Mucosa of rectum (tissue), 2 donors: ENCODE measurements around the gene ANKRD33B.
A peak's percentile ranks its signal among the peaks of the same experiment; 100 is the strongest.
"Not testable (repeated sequence)": the region's sequence is repeated elsewhere in the genome, so short reads cannot be mapped to it uniquely, and the experiment has no call there.

Source experiments
- H3K27ac ChIP-seq, 2 donors: one replicate each; pipeline ENCODE4 v1.7.0; 2013; ENCODE audit warnings: inconsistent platforms in 2 of 2, low read depth in 2 of 2, low read length in 2 of 2
- H3K27me3 ChIP-seq, 2 donors: one replicate each; pipeline ENCODE4 v1.7.0; 2013; ENCODE audit warnings: low read length in 2 of 2; ENCODE audit not compliant: control insufficient read depth in 2 of 2, insufficient read depth in 2 of 2
- H3K36me3 ChIP-seq, 2 donors: one replicate each; pipeline ENCODE4 v1.7.0; 2013; ENCODE audit warnings: low read length in 2 of 2; ENCODE audit not compliant: control insufficient read depth in 2 of 2, insufficient read depth in 2 of 2
- H3K4me1 ChIP-seq, 2 donors: one replicate each; pipeline ENCODE4 v1.7.0; 2013; ENCODE audit warnings: low read length in 2 of 2, mild to moderate bottlenecking in 1 of 2; ENCODE audit not compliant: control insufficient read depth in 2 of 2, insufficient read depth in 2 of 2
- H3K4me3 ChIP-seq, 2 donors: one replicate each; pipeline ENCODE4 v1.7.0; 2013; ENCODE audit warnings: low read length in 2 of 2
- H3K9ac ChIP-seq, 2 donors: one replicate each; pipeline ENCODE4 v1.7.0; 2013; ENCODE audit warnings: low read length in 2 of 2, low read depth in 1 of 2, mild to moderate bottlenecking in 1 of 2
- H3K9me3 ChIP-seq, 2 donors: one replicate each; pipeline ENCODE4 v1.7.0; 2013; ENCODE audit warnings: low read length in 2 of 2; ENCODE audit not compliant: control insufficient read depth in 2 of 2
- donor health status: healthy.
- donor health status: Normal muscosa, but diverticular disease.

The ANKRD33B gene

GRCh38 chr5:10625700-10626472 is 62.0 kb downstream of the ANKRD33B start:
- Histone ChIP-seq H3K27ac (no peak overlapping the region), H3K9ac (no peak overlapping the region)

GRCh38 chr5:10626473-10627013 is 62.7 kb downstream of the ANKRD33B start:
- Histone ChIP-seq H3K4me3 (no peak overlapping the region), H3K36me3 (no peaks in the 10 kb centered on the region), H3K9ac (no peak overlapping the region), H3K27me3 (no peaks in the 10 kb centered on the region), H3K27ac (peak overlapping the region in 1 of 2 donors; percentile 35), H3K9me3 (no peaks in the 10 kb centered on the region), H3K4me1 (peaks cover 13 to 19% of the 10 kb centered on the region in 2 donors)

More at GRCh38 chr5:10625700-10626472, 62.0 kb downstream of the ANKRD33B start:
- H3K4me3 ChIP-seq, result no peak overlapping the region
- H3K36me3 ChIP-seq, result no peaks in the 10 kb centered on the region
- no peaks in the 10 kb centered on the region for H3K9me3 ChIP-seq
- H3K27me3 ChIP-seq, result no peaks in the 10 kb centered on the region
- H3K4me1 ChIP-seq, result peaks cover 13 to 17% of the 10 kb centered on the region in 2 donors

GRCh38 chr5:10627160-10627701 is 63.4 kb downstream of the ANKRD33B start:
- peak overlapping the region; percentile 5 to 38 for H3K9ac ChIP-seq
- peak overlapping the region in 1 of 2 donors; percentile 69 for H3K4me3 ChIP-seq
- H3K27ac ChIP-seq, result peak overlapping the region; percentile 25 to 35
- no peaks in the 10 kb centered on the region for H3K9me3 ChIP-seq
- H3K27me3 ChIP-seq, result no peaks in the 10 kb centered on the region
- H3K36me3 ChIP-seq, result no peaks in the 10 kb centered on the region
- peaks cover 13 to 17% of the 10 kb centered on the region in 2 donors for H3K4me1 ChIP-seq

DNA sequence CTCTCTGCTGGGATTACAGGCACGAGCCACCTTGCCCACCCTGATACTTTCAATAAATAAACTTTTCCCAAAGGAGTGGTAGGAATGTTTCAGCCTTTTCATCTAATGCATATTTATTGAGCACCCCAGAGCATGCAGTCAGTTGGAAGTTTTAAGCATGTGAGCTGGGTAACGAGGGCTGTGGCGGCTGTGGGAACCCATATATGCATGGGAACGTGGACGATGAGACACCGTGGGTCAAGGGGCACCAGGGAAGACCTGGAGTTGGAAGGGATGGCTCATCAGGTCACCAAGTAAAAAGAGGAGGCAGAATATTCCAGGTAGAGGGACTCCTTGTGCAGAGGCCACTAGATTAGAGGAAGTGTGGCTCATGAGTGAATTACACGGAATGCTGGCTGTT is 64.7 kb downstream of the ANKRD33B start:
- no peaks in the 10 kb centered on the region for H3K27me3 ChIP-seq
- no peaks in the 10 kb centered on the region for H3K9me3 ChIP-seq
- peaks cover 6 to 9% of the 10 kb centered on the region in 2 donors for H3K4me1 ChIP-seq
- no peaks in the 10 kb centered on the region for H3K36me3 ChIP-seq
- no peak overlapping the region for H3K27ac ChIP-seq
- no peak overlapping the region for H3K9ac ChIP-seq
- no peak overlapping the region for H3K4me3 ChIP-seq

DNA sequence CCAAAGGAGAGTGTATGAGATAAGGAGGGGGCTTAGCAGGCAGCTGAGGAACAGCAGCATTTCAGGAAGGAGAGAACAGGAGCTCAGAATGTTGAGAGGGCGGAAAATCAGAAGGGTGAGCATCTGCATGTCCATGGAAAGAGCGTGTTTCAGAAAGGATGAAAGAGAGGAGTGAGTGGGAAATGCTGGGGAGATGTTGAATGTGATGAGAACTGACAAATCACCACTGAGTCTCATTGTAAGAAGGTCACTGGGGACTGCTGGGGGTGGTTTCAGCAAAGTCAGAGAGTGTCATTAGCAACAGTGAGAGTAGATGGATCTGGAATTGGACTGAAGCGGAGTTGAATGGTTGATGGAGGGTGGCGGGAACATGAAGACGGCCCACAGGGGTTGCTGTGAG is 65.8 kb downstream of the ANKRD33B start:
- Histone ChIP-seq H3K4me1 (peaks cover 4 to 8% of the 10 kb centered on the region in 2 donors), H3K27me3 (no peaks in the 10 kb centered on the region), H3K27ac (no peak overlapping the region), H3K36me3 (no peaks in the 10 kb centered on the region), H3K9ac (no peak overlapping the region), H3K9me3 (no peaks in the 10 kb centered on the region), H3K4me3 (no peak overlapping the region)

DNA sequence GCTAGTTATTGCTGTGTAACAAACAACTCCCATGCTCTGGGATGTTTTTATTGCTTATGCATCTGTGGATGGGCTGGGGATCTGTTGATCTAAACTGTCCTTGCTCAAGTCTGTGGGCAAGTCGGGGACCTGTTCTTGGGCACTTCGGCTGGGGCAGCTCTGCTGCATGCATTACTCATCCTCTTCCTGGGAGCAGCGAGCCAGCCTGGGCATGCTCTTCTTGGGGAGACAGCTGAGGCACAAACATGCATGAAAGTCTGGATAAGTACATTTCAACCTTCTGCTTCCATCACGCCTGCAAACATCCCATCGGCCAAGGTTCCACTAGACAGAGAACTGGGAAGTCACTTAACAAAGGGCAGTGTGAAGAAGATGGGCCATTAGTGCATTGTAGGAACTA is 66.3 kb downstream of the ANKRD33B start:
- H3K9me3 ChIP-seq, result no peaks in the 10 kb centered on the region
- H3K27me3 ChIP-seq, result no peaks in the 10 kb centered on the region
- no peaks in the 10 kb centered on the region for H3K36me3 ChIP-seq
- no peak overlapping the region for H3K4me3 ChIP-seq
- no peak overlapping the region for H3K27ac ChIP-seq
- H3K9ac ChIP-seq, result no peak overlapping the region
- peaks cover 6 to 8% of the 10 kb centered on the region in 2 donors for H3K4me1 ChIP-seq

DNA sequence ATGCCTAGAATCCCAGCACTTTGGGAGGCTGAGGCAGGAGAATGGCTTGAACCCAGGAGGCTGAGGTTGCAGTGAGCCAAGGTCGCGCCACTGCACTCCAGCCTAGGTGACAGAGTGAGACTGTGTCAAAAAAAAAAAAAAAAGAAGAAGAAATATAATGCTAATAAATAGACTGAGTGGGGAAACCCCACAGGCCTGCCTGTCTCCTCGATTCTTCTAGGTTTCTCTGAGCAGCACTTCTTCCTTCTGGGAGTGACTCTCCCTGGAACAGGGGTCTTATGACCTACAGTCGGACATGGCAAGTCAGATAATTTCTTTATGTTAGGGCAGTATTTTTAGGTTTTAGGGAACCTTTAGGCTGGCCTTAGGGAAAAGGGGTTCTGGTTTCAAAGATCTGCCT is 66.9 kb downstream of the ANKRD33B start:
- not testable (repeated sequence) for H3K4me1 ChIP-seq, H3K9ac ChIP-seq, H3K36me3 ChIP-seq, H3K27ac ChIP-seq, H3K9me3 ChIP-seq, H3K4me3 ChIP-seq, H3K27me3 ChIP-seq

GRCh38 chr5:10631316-10631996 is 67.6 kb downstream of the ANKRD33B start:
- no peaks in the 10 kb centered on the region for H3K36me3 ChIP-seq
- no peaks in the 10 kb centered on the region for H3K27me3 ChIP-seq
- H3K27ac ChIP-seq, result peak overlapping the region in 1 of 2 donors; percentile 13
- no peak overlapping the region for H3K9ac ChIP-seq
- peak overlapping the region in 1 of 2 donors; percentile 1 for H3K4me3 ChIP-seq
- peaks cover 8 to 10% of the 10 kb centered on the region in 2 donors for H3K4me1 ChIP-seq
- H3K9me3 ChIP-seq, result no peaks in the 10 kb centered on the region

- Histone ChIP-seq H3K4me1 (peaks cover 5 to 10% of the 10 kb centered on the region in 2 donors), H3K27me3 (no peaks in the 10 kb centered on the region), H3K4me3 (peak overlapping the region in 1 of 2 donors; percentile 1), H3K9ac (peak overlapping the region in 1 of 2 donors; percentile 24), H3K9me3 (no peaks in the 10 kb centered on the region), H3K27ac (peak overlapping the region in 1 of 2 donors; percentile 56), H3K36me3 (no peaks in the 10 kb centered on the region)
These were observed 68.4 kb downstream of the ANKRD33B start for GRCh38 chr5:10632110-10632761.
